Left lobe of liver (tissue), 2 donors: ENCODE results near the gene TAB3. TPM values are rescaled to one million over a fixed set of nuclear protein-coding genes. Genes with fewer than 3 reads are reported as not detected.

Experiments used
- ATAC-seq: fragments of 200-7000 bp; cut with Tn5 transposase; one replicate; pipeline ENCODE4 v1.9.1; 2020; ENCODE audit warnings: mild to moderate bottlenecking, moderate library complexity
- DNase-seq: peaks from one replicate; pipeline ENCODE4 v3.0.0-alpha.2; 2020; ENCODE audit warnings: low spot score
- total RNA-seq: library from RNA; stranded (reverse); gene quantifications from one replicate; pipeline ENCODE4 v1.2.1, GENCODE V29; 2021
- donor health status: DM: no; HTN: no; CAD: no; lungs with moderate emphysema.
- donor health status: DM: no; HTN: yes; CAD: no.

TAB3 gene
- total RNA-seq, 1 donor from 2014 or later = 21.2 TPM

GRCh38 chrX:30779453-30780030 lies 109.5 kb downstream of the TAB3 start:
- ATAC-seq (no peak), DNase-seq (no peak)

- ATAC-seq = no peak
- DNase-seq = no peak
These were observed 111.5 kb downstream of the TAB3 start for GRCh38 chrX:30777575-30777974.

Other genes starting within 250 kb of the TAB3 start
- 32.9 TPM for gene GK, start 235.8 kb downstream of the TAB3 start, total RNA-seq
- gene FTHL17, start 182.8 kb upstream of the TAB3 start, total RNA-seq = not detected